Stimulated activated CD4-positive, alpha-beta T cell treated with anti-CD3 and anti-CD28 coated beads, TNF-alpha, amount 100 ng/mL, for 24 hours (primary cell): ENCODE results near the gene RBM17.
"Not testable (repeated sequence)": the region's sequence is repeated elsewhere in the genome, so short reads cannot be mapped to it uniquely, and the experiment has no call there.

Experiments
- DNase-seq, 3 experiments: peaks; one replicate each; pipeline ENCODE4 v3.0.0-alpha.2; 2020; ENCODE audit warnings: low read depth in 3 of 3

RBM17 gene, protein sequence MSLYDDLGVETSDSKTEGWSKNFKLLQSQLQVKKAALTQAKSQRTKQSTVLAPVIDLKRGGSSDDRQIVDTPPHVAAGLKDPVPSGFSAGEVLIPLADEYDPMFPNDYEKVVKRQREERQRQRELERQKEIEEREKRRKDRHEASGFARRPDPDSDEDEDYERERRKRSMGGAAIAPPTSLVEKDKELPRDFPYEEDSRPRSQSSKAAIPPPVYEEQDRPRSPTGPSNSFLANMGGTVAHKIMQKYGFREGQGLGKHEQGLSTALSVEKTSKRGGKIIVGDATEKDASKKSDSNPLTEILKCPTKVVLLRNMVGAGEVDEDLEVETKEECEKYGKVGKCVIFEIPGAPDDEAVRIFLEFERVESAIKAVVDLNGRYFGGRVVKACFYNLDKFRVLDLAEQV

DNA sequence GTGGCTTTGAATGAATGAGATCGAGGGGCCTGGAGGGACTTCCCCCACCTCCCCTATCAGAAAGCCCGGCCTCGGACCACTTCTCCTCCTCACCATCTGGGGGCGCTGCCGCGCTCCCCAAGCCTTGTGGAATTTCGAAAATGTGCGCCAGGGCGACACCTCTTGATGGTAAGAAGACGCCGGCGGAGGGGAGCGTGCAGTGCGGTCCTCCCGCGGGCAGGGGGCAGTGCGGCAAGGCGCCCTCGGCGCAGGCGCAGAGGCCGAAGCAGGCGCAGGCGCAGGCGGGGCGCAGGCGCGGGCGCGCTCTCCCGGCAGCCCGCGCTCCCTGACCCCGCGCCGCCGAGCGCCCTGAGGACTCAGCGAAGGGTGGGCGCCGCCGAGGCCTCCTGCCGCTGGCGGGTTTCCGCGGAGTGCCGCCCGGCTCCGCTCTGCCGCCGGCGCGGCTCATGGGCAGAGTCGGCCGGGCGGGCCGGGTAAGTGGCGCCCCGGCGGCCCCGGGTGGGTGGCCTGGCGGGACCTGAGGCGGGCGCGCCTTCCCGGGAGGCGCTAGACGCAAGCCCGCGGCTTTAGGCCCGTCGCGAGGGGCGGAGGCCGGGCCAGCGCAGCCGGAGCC, at the start of gene RBM17:
RBM17 (plus strand) TSS at position 314 of the 613 bp plus-strand sequence. CDS start 8,032 bp downstream, outside the sequence.
- peak; percentile 96 to 98 (median 97) for DNase-seq

DNA sequence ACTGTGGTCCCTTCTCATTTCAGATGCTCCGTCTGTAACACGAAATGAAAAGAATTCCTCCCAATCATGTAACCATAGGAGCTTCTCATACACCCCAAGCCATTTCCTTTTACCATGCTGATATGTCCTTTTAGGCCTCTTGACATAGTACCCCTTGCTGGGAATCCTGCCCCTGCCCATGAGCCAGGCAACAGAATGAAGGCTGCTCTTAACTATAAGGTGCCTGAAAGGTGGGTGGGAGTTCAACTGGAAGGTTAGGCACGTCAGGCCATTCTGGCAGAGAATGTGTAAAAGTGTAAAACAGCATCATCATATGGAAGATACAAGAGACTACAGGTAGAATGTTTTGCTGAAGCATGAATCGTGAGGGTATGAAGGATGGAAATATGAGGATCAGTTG, 49.1 kb upstream of the RBM17 start:
- DNase-seq: no peak

DNA sequence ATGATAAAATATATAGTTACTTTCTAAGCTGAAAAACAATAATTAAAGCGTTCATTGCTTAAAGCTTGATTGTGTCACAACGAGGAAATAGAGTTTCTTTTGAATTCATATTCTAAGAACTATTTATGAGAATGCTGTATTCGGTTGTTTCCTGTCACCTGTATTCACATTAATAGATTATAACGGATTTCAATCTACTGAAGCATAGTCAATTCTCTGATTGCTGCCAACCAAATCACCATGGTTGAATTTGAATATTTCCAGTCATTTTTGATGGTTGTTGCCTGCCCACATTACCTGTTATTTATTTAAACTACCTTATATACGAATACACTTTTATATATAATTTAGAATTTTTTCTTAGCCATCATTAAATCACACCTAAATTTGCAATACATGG, 48.6 kb upstream of the RBM17 start:
- no peak for DNase-seq

DNA sequence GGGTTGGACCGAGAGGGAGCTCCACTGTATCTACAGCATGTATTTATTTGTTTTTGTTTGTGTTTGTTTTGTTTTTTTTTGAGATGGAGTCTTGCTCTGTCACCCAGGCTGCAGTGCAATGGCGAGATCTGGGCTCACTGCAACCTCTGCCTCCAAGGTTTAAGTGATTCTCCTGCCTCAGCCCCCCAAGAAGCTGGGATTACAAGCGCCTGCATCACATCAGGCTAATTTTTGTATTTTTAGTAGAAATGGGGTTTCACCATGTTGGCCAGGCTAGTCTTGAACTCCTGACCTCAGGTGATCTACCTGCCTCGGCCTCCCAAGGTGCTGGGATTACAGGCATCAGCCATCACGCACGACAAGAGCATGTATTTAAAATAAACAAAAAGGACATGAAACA, 45.5 kb upstream of the RBM17 start:
- not testable (repeated sequence) for DNase-seq

DNA sequence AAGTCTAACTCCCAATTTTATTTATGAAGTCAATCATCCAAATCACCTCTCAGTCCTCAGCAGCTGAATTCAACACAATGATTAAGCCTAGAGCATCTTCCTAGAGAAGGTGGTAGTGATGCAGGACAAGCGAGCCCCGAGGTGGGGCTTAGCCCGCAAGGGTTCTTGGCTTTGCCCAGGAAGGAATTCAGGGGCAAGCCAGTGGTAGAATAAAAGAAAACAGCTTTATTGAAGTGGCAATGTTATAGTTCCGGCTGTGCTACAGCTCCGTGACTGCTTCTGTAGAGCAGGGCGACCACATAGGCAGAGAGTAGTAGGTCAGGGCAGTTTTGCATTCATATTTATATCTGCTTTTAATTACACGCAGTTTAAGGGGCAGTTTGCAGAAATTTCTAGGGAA, 44.8 kb upstream of the RBM17 start:
- DNase-seq: no peak

DNA sequence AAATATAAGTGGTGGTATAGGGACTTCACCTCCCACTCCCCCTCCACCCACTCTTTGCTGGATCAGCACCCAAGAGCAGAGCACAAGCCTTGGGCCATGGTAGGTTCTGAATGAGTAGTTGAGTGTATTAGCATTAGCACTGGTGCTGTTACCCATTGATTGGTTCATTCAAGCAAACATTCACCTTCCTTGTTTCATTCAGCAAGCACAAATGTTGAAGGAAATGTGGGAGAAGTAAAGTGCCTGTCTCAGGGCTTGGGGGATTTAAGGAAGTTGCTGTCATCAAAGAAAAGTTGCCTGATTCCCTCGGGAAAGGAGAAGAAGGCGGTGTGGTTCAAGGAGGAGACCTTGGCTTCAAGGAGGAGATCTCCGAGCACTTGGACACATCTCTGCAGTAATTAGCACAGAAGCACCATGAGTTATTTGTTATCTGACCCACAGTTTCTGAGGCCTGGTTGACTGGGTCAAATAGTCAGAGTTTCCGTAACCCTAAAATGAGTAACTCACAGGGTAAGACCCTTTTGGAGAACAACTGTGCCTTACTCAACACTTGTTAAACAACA, 44.0 kb upstream of the RBM17 start:
- no peak for DNase-seq

DNA sequence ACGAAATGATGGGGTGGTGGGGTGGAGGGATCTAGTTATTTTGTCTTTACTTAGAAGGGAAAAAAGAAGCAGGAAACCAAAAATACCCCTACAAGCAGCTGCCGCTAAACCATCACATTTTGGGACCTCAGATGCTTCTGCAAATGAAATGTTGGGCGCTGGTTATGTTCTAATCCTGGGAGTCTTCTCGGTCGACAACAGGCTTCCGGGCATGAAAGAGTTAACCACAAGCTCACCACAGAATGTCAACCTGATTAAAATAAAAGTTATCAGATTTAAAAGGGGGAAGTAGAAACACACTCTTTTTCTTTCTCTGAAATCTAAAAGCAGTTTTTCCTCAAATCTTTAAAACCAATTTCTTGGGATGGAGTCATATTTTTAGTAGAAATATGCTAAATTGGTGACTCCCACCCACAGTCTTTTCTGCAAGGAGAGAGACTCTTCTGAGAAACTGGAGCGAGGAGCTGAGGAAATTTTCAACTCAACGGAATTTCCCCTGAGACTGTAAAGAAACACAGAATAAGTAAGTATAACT, 43.5 kb upstream of the RBM17 start:
- DNase-seq: no peak

DNA sequence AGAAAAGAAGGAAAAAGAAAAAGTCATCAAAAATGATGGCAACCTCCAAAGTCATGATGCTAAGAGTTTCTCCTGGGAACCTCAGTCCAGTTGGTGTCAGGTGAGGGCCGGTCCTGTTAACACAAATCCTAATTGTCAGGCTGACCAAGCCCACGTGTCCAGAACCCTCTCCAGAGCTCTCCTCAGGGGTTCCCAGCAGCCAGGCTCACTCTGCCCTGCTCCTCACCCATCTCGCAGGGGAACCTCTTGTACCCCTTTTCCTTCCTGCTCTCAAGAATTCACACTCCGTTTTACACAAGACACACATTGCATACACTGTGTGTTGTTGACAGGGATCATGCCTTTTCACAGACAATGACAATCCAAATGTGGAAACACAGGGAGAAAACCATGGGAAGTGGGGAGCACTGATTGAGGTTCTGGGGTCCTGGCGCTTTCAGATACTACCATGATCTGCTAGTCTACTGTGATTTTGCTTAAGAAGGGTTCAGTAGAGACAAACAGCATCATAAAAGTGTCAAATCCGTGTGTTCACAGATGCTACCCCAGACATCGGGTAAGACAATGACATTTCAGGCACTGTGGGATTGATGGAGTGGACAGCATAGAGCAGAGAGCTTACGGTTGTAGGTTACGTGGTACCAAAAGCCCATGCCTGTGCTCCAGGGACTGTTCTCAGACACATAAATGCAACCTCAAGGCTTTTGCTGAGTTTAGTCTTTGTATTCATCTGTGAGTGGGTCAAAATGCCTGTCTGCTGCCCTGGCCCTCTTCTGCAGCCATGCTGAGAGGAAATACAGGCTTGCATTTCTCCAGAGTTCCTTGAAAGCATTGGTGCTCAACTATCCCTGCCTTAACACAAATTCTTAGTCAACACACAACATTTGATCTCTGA, 42.7 kb upstream of the RBM17 start:
- no peak for DNase-seq

DNA sequence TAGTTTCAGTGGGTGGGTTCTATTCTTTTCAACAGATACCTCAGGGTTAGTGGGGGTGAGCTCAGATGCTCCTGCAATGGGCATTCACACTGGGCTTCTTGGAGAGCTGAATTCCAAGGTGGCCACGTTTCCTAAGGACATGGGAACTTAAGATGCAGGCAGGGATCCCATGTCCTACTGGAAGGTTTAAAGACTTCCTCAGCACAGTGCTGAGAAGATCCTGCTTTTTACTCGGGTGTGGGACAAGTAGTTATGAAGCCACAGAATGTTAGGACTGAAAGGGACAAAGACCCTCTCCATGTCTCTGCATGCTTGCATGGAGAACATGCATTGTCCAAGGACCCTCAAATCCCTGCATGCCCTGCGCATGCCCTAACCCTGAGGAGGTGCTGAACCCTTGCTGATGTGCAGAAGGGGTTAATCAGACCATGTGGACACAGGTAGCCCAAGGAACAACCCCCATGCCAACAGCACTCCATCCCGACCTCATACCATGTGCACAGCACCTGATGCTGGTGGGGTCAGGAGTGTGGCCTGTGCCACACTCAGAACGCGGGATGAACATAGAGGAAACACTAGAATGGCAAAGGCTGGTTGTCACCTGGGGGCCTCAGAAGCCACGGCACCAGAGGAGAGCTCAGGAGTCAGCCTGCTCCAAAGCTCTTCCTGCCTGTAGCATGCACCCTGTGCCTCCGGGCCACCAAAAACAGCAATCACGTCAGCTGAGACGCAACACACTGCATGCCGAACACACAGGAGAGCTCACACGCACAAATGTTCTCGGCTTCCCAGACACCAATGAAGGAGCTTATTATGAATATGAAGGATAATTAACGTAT, 41.8 kb upstream of the RBM17 start:
- DNase-seq: no peak

DNA sequence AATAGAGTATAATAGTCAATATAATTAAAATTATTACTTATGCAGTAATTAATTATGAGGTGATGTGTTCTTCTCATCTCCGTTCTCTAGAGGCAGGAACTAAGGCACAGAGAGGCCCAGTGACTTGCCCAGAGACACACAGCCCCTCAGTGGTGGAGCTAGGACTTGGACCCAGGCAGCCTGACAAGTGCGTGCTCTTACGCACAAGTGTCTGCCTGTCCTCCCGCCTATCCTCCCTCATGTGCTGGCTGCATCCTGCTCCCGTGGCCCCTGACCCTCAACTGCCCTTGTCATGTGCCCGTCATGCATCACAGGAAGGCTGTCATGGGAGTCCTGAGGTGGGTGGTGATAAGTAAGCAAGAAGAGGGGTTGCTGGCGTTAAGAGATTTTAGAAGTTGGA, 41.0 kb upstream of the RBM17 start:
- no peak for DNase-seq

DNA sequence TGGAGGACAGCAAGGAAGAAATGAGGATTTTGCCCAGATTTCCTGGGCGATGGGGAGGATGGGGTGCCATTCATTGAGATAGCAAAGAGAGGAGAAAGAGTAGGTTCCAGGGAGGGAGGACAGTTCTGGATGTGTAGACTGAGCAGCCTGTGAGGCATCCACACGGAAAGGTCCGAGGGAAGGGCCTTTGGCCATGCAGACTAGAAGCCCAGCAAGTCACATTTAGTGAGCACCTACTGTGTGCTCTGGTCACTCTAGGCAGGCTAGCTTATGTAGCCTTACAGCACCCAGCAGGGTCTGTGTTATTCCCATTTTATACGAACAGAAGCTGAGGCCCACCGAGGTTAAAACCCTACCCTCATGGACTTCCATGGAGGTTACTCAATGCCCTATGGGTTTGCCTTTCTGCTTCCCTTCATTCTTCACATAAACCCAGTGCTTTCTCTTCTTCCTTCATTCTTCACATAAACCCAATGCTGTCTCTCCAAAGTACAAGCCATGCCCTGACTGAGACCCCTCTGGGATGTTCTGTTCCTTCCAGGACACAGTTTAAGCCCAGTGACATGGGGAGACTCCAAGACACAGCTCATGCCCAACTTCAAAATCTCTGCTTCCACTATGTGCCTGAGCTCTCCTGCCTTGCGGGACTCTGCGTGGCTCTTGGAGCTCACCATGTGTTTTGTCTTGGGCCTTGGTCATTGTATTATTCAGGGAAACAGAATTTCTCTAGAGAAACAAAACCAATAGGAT, 40.4 kb upstream of the RBM17 start:
- DNase-seq: no peak

DNA sequence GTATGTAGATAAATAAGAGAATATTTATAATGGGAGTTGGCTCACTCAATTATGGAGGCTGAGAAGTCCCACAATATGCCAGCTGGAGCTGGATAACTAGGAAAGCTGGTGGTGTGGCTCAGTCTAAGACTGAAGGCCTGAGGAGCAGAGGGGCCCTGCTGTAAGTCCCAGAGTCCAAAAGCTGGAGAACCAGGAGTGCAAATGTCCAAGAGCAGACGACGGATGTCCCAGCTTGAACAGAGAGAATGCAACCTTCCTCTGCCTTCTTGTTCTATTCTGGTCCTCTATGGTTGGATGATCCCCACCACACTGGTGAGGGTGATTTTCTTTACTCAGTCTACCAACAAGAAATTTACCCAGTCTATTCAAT, 39.8 kb upstream of the RBM17 start:
- no peak for DNase-seq

DNA sequence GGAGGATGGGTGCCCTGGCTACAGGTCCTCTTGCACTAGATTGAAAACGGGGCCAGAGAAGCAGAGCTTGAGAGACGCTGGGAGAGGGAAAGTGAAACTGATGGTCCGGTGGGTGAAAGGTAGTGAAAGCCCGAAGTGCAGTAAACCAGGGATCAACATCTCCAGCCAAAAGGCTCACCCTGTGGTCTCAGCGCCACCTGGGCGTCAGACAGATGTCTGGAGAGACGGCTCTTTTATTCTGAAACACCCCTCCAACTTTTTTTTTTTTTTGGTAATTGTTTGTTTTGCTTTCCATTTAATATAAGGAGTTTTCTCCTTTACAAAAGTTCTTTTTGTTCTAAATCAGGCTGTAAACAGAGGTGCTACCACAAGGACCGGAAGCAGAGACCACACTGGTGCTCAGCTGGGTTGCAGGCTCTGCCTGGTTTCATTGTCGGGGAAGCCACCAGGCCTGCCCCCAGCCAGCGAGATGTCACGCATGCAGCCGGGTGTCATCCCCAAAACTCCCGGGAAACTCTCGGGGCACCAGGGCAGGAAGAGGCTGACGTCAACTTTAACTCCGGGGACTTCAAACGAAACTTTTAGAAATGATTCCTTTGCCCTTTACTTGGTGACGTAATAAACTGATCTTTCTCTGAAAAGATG, 37.9 kb upstream of the RBM17 start:
- peak; percentile 85 to 92 (median 85) for DNase-seq

DNA sequence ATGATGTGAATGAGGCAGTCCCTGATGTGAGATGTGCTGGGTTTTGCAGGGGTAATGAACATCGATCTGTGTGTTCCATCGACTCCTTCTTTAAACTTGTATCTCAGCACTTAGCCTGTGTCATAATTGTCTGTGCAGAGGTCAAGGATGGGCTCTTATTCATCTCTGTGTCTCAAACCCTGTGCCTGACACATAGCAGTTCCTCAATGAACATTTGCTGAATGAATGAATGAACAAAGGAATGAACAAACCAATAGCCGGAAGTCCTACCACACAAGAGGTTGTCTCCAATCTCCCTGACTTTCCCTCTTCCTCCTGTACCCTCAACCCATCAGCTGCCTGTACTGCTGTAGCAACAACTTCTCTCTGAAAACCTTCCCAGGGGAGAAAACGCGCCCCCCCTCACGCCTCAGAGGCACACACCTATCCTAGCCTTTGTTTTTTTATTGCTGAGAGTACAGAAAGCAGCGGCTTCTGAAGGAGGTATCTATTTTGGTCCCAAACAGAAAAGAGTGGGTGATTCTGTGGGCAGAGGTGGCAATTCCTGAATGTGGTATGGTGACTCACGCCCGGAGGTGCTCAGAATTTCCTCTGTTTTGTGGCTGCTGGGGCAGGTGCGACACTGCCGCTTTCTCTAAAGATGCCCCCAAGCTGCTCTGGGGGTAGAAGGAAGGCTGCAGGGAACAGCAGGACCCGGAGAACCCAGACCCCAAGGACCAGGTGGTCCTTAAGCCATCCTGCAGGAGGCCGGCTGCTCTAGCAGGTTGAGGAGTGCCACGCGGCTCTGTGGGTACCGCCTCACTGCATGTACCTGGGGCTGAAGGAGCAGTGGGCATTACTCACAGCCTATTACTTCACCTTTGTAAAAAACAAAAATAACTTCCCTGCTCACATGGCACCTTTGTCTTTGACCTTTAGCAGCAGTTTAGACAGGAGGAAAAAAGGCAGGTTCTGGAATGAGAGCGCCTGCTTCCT, 36.3 kb upstream of the RBM17 start:
- DNase-seq: peak; percentile 68 to 85 (median 83)

DNA sequence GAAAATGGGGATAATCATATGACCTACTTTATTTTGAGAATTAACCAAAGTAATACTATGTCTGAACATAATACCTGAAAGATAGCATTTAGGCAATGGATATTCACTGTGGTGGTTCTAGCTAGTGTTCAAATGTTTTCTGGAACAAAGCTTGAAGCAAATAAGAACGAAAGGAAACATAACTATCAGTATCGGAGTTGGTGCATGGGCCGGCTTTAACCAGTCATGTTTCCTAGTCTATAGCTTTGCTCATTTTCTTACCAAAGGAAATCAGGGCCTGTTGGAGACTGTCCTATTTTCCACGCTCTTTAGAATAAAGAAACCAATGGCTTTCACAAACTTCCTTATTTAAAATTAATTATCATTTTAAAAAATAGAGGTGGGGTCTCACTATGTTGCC, 35.5 kb upstream of the RBM17 start:
- DNase-seq: no peak

DNA sequence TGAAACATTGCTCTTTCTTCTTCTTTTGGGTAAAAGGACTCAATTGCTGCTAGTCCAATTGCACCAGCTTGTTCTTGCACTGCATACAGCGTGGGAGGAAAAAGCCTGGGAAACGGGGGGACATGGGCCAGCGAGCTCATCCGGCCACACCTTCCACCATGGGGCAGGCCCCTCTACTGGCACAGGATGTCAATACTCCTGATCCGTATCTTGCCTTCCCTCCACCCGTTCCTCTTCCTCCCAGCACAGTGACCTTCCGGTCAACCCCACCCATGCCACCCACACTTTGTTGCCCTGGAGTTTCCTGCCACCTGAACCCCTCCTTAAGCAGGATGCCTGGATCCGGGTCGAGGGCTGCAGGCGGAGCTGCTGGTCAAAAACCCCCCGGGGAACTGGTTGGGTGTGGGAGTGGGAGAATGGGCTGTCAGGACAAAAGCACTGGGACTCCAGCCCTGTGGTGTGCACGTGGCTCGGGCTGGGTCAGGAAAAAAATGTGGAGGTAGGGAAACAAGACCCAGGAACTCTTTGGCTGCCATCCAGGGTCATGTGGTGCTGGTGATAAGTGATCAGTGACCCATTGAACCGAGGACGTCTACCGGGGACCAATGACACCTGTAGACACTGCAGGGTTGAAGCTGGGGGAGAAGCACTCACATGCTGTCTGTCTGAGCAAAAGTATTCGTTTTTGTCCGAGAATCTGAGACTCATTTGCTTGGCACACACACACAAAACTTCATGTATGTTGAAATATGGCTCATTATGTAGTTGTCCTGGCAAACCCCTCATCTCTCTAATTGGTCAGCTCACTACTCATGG, 34.8 kb upstream of the RBM17 start:
- no peak for DNase-seq

DNA sequence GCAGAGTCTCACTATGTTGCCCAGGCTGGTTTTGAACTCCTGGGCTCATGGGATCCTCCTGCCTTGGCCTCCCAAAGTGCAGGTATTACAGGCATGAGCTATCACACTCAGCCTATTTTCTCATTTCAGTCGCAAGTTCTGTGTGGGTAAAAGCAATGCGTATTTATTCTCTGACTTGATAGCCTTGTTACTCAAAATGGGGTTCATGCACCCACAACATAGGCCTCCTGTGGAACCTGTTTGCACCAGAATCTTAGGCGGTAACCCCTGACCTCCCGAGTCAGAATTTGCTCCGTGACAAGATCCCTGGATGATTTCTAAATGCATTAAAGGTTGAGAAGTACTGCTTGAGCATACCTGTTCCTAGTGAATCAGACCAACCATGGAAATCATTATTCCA, 34.0 kb upstream of the RBM17 start:
- no peak for DNase-seq

DNA sequence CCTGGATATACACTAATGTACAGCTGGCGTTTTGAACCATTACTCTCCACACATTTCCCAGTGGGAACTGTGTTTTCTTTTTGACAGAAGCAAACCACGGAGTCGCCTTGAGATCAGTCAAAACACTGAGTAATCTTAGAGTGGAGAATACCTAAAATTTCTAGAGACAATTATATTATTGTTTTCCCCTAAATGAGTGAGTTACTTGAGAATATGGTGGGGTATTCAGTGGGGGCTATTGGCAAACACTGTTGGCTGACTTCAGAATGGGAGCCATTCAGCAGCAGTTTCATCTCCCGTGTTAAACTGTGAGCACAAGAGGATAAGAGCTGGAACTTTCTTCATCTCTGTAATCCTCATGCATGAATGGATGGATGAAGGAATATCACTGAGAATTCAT, 32.9 kb upstream of the RBM17 start:
- no peak for DNase-seq
